Lower lobe of right lung (tissue), 2 donors: ENCODE data around the gene POGZ. TPM values are rescaled to one million over a fixed set of nuclear protein-coding genes. Genes with fewer than 3 reads are reported as not detected.

Experiments used
- ATAC-seq, 2 donors: fragments of 200-7000 bp; cut with Tn5 transposase; one replicate each; pipeline ENCODE4 v1.9.1; 2020 to 2022; ENCODE audit warnings: mild to moderate bottlenecking in 2 of 2, moderate library complexity in 2 of 2
- DNase-seq: peaks from one replicate; pipeline ENCODE4 v3.0.0-alpha.2; 2020
- H3K27ac ChIP-seq: fragments of 200-600 bp; one replicate; pipeline ENCODE4 v1.8.0; 2022
- H3K27me3 ChIP-seq: fragments of 200-600 bp; one replicate; pipeline ENCODE4 v1.8.0; 2022; ENCODE audit warnings: low read depth
- H3K36me3 ChIP-seq: fragments of 200-600 bp; one replicate; pipeline ENCODE4 v1.8.0; 2022; ENCODE audit warnings: mild to moderate bottlenecking
- H3K4me1 ChIP-seq: fragments of 200-600 bp; one replicate; pipeline ENCODE4 v1.8.0; 2022
- H3K4me3 ChIP-seq: fragments of 200-600 bp; one replicate; pipeline ENCODE4 v1.8.0; 2022; ENCODE audit warnings: mild to moderate bottlenecking
- H3K9me3 ChIP-seq: fragments of 200-600 bp; one replicate; pipeline ENCODE4 v1.8.0; 2022
- intact Hi-C: fragments of 100-400 bp; cut with DNase I; formaldehyde crosslinking; loops from one replicate; pipeline ENCODE4 v1.11.0; 2022
- total RNA-seq: library from RNA; stranded (reverse); fragmentation: NEBNext Ultra II Directional; extraction: Animal tissue kit (Norgen Biotek cat#: 25700); gene quantifications from one replicate; pipeline ENCODE4 v1.2.1, GENCODE V29; 2021
- TF ChIP-seq, protein P1 (sequence below): fragments of 200-600 bp; IDR thresholded peaks from one replicate; pipeline ENCODE4 v1.8.0; 2022; ENCODE audit warnings: antibody characterized with exemption, mild to moderate bottlenecking
- donor health status: DM: no; HTN: yes; CAD: no; lungs with severe emphysema.

POGZ gene
- total RNA-seq, 1 donor from 2014 or later = 98.1 TPM

DNA sequence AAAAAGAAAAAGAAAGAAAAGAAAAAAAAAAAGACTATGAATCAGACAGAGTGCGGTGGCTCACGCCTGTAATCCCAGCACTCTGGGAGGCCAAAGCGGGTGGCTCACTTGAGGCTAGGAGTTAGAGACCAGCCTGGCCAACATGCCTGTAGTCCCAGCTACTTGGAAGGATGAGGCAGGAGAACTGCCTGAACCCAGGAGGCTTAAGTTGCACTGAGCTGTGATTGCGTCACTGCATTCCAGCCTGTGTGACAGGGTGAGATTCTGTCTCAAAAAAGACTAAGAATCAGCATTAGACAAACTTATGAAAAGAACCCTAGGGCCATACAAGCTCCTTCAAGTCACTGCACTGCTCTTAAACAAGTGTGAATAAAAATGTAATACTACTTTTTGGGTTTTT lies 43.1 kb downstream of the POGZ start:
- Histone ChIP-seq H3K4me1 (no peaks in the 10 kb centered on the region), H3K36me3 (peaks cover 97% of the 10 kb centered on the region), H3K4me3 (no peak overlapping the region), H3K9me3 (no peaks in the 10 kb centered on the region), H3K27me3 (no peaks in the 10 kb centered on the region), H3K27ac (no peak overlapping the region)
- no peak for DNase-seq
- intact Hi-C loops = no loop called here
- TF ChIP-seq, protein P1, sequence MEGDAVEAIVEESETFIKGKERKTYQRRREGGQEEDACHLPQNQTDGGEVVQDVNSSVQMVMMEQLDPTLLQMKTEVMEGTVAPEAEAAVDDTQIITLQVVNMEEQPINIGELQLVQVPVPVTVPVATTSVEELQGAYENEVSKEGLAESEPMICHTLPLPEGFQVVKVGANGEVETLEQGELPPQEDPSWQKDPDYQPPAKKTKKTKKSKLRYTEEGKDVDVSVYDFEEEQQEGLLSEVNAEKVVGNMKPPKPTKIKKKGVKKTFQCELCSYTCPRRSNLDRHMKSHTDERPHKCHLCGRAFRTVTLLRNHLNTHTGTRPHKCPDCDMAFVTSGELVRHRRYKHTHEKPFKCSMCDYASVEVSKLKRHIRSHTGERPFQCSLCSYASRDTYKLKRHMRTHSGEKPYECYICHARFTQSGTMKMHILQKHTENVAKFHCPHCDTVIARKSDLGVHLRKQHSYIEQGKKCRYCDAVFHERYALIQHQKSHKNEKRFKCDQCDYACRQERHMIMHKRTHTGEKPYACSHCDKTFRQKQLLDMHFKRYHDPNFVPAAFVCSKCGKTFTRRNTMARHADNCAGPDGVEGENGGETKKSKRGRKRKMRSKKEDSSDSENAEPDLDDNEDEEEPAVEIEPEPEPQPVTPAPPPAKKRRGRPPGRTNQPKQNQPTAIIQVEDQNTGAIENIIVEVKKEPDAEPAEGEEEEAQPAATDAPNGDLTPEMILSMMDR = no peak
- peak in 1 of 2 donors; percentile 41 for ATAC-seq

DNA sequence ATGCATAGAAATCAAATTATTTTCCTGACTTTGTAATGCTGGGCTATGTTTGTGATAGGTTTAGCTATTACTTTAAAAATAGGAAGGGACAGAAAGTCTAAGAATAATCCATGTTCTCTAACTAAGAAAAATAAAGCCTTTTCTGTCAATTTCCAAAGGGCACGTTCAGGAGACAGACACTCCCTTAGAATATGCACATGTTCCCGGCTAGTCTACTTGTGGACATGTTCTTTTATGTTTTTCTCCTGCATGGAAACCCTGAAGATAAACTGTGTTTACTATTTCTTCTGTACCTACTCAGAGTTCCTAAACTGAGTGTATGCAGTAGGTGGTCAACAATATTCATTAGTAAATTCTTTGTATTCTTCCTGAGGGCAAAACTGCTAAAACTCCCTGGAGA lies 47.4 kb downstream of the POGZ start:
- peaks cover 98% of the 10 kb centered on the region for H3K36me3 ChIP-seq
- intact Hi-C loops = no loop called here
- DNase-seq (no peak), ATAC-seq (no peak)
- TF ChIP-seq, protein P1 = no peak
- H3K27me3 ChIP-seq = no peaks in the 10 kb centered on the region
- H3K27ac ChIP-seq = no peak overlapping the region
- no peaks in the 10 kb centered on the region for H3K4me1 ChIP-seq
- H3K4me3 ChIP-seq = no peak overlapping the region
- H3K9me3 ChIP-seq = no peaks in the 10 kb centered on the region

DNA sequence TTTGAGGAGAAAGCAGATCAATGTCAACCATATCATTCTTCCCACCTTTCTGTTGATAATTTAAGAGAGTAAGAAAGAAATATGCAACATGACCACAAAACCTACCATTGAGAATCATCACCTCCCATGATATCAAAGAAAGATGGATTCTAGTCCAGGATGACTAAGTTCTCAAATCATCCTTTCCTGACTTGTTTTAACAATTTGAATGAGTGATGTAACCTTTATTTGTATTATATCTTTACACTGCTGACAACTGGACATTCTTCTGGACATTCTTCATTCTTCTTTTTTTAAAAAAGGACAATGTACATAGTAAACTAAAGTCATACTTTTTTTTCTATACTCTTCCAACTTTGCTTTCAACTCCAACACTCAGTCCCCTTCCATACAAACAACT lies 50.4 kb downstream of the POGZ start:
- ATAC-seq (no peak), DNase-seq (no peak)
- Histone ChIP-seq H3K27ac (no peak overlapping the region), H3K27me3 (no peaks in the 10 kb centered on the region), H3K4me3 (no peak overlapping the region), H3K36me3 (peaks cover 98% of the 10 kb centered on the region), H3K9me3 (no peaks in the 10 kb centered on the region), H3K4me1 (no peaks in the 10 kb centered on the region)
- intact Hi-C loops = no loop called here
- TF ChIP-seq, protein P1 = no peak

DNA sequence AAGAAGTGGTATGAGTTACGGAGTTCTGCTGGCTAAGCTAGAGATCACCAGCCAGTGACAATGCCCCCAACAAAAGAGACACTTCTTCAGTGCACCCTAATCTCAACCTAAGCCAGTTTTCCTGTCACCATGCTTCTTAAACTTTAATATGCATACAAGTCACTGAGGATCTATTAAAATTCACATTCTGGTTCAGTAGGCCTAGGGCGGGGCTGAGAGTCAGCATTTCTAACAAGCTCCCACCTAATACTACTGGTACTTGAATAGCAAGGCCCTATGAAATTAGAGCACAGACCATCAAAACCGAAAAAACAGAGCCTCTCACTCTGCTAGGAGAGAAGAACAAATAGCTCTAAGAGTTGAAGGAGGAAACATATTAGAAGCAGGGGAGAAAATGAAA lies 52.0 kb downstream of the POGZ start:
- Histone ChIP-seq H3K4me1 (no peaks in the 10 kb centered on the region), H3K4me3 (no peak overlapping the region), H3K9me3 (no peaks in the 10 kb centered on the region), H3K27ac (no peak overlapping the region), H3K27me3 (no peaks in the 10 kb centered on the region), H3K36me3 (peaks cover 100% of the 10 kb centered on the region)
- DNase-seq = no peak
- intact Hi-C loops = no loop called here
- no peak for ATAC-seq
- TF ChIP-seq, protein P1 = no peak

DNA sequence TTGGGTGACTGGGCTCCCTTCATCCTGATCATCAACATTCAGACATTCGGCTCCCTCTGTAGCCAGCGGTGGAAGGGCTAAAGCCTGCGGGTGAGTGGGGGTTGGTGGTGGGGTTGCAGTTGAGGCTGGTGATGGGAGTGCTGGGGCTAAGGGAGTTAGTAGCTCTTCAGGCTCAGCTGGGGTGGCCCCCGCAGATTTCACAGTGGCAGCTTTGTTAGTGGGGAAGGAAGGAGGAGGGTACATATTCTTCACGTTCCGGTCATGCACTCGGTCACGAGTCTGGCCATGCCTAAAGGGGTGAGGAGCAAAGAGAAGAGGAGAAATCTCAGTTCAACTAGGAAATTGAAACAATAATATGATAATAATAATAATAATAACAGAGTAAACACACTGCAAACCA lies 53.1 kb downstream of the POGZ start:
- intact Hi-C loops = no loop called here
- peaks cover 5% of the 10 kb centered on the region for H3K4me1 ChIP-seq
- H3K36me3 ChIP-seq = peaks cover 100% of the 10 kb centered on the region
- DNase-seq = no peak
- H3K27me3 ChIP-seq = no peaks in the 10 kb centered on the region
- H3K27ac ChIP-seq = no peak overlapping the region
- H3K4me3 ChIP-seq = no peak overlapping the region
- ATAC-seq = no peak
- TF ChIP-seq, protein P1 = no peak
- H3K9me3 ChIP-seq = no peaks in the 10 kb centered on the region
